Mammary epithelial cell (primary cell): ENCODE measurements around the gene SHISA4.

Experiments
- EZH2 ChIP-seq: IDR thresholded peaks from 2 replicates; pipeline ENCODE4 v1.6.1; 2012; ENCODE audit warnings: low read length, inconsistent platforms, borderline replicate concordance
- TF ChIP-seq, protein P1 (sequence below), 2 donors: IDR thresholded peaks in 1 of 2; conservative IDR thresholded peaks in 1 of 2; 2 replicates each; pipeline ENCODE4 v1.5.1; 2011 to 2012; ENCODE audit warnings: inconsistent platforms in 2 of 2, low read length in 2 of 2, mild to moderate bottlenecking in 2 of 2, control low read depth in 1 of 2, low read depth in 1 of 2; ENCODE audit not compliant: insufficient read depth in 1 of 2; ENCODE audit errors: extremely low read depth in 1 of 2

DNA sequence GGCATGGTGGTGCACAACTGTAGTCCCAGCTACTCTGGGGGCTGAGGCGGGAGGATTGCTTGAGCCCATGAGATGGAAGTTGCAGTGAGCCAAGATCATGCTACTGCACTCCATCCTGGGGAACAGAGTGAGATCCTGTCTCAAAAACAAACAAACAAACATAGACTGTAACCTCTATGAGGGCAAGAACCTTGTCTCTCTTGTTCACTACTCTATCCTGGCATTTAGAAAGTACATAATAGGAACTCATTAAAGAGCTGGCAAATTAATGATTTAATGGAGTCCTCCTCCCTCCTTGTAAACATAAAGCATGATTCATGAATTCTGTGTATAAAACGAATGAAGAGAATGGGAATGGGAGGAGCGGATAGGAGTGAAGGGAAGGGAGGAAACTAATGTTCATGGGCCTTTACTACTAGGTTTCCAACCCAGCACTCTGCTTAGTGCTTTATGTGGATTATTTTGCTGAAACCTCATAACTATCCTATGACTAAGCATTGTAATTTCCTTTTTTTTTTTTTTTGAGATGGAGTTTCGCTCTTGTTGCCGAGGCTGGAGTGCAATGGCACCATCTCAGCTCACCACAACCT lies 49.0 kb downstream of the SHISA4 start:
- TF ChIP-seq, protein P1, sequence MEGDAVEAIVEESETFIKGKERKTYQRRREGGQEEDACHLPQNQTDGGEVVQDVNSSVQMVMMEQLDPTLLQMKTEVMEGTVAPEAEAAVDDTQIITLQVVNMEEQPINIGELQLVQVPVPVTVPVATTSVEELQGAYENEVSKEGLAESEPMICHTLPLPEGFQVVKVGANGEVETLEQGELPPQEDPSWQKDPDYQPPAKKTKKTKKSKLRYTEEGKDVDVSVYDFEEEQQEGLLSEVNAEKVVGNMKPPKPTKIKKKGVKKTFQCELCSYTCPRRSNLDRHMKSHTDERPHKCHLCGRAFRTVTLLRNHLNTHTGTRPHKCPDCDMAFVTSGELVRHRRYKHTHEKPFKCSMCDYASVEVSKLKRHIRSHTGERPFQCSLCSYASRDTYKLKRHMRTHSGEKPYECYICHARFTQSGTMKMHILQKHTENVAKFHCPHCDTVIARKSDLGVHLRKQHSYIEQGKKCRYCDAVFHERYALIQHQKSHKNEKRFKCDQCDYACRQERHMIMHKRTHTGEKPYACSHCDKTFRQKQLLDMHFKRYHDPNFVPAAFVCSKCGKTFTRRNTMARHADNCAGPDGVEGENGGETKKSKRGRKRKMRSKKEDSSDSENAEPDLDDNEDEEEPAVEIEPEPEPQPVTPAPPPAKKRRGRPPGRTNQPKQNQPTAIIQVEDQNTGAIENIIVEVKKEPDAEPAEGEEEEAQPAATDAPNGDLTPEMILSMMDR (conservative IDR thresholded peaks at IDR 0.05 in 1 of 2, IDR thresholded peaks at IDR 0.05 in 1 of 2; ENCODE audit: extremely low read depth in 1 of 2, insufficient read depth in 1 of 2, low read depth in 1 of 2, low read length in 2 of 2), result no peak
- TF ChIP-seq EZH2, result no peak
